ENCODE data around the gene OGG1.
A peak's percentile ranks its signal among the peaks of the same experiment; 100 is the strongest.

OGG1 gene

GRCh38 chr3:9786209-9786739 is 36.5 kb downstream of the OGG1 start:
- no peak for DNase-seq (ENCODE audit: low spot score)

- no peak for DNase-seq (ENCODE audit: low spot score)
Observed at GRCh38 chr3:9786825-9787669, 37.3 kb downstream of the OGG1 start.

GRCh38 chr3:9787714-9788113 is 38.0 kb downstream of the OGG1 start:
- peak; percentile 32 for DNase-seq (ENCODE audit: low spot score)

- DNase-seq (ENCODE audit: low spot score), result no peak
Observed at GRCh38 chr3:9791127-9791526, 41.4 kb downstream of the OGG1 start.

- DNase-seq (ENCODE audit: low spot score), result no peak
Observed at GRCh38 chr3:9791790-9792404, 42.1 kb downstream of the OGG1 start.

- peak; percentile 92 for DNase-seq (ENCODE audit: low spot score)
Observed at GRCh38 chr3:9792405-9793160, 42.8 kb downstream of the OGG1 start, which contains the start of the genes ARPC4 and TADA3. Gene ARPC4, plus strand, starts transcription at chr3:9793082. Its CDS starts 40 bp downstream, at chr3:9793122. Gene TADA3, minus strand, starts transcription at chr3:9792473. Its CDS starts 1,007 bp downstream, at chr3:9791466.

- DNase-seq (ENCODE audit: low spot score), result peak; percentile 20
Observed at GRCh38 chr3:9793161-9793781, 43.5 kb downstream of the OGG1 start.

- DNase-seq (ENCODE audit: low spot score), result no peak
Observed at GRCh38 chr3:9794400-9794799, 44.6 kb downstream of the OGG1 start.

- no peak for DNase-seq (ENCODE audit: low spot score)
Observed at GRCh38 chr3:9795207-9795606, 45.5 kb downstream of the OGG1 start.

GRCh38 chr3:9797196-9797945 is 47.6 kb downstream of the OGG1 start:
- no peak for DNase-seq (ENCODE audit: low spot score)

GRCh38 chr3:9800529-9800928 is 50.8 kb downstream of the OGG1 start:
- no peak for DNase-seq (ENCODE audit: low spot score)

GRCh38 chr3:9803494-9803893 is 53.7 kb downstream of the OGG1 start:
- no peak for DNase-seq (ENCODE audit: low spot score)

- DNase-seq (ENCODE audit: low spot score), result no peak
Observed at GRCh38 chr3:9804996-9805395, 55.2 kb downstream of the OGG1 start.

GRCh38 chr3:9806137-9806536 is 56.4 kb downstream of the OGG1 start:
- DNase-seq (ENCODE audit: low spot score), result no peak

Measured in CD4-positive, alpha-beta T cell treated with Interleukin-2 at 100 ng/mL for 4 hours (primary cell).